ENCODE results near the gene TRIM21.
"Not testable (repeated sequence)": the region's sequence is repeated elsewhere in the genome, so short reads cannot be mapped to it uniquely, and the experiment has no call there.

The TRIM21 gene

GRCh38 chr11:4375431-4376140 lies 17.9 kb downstream of the TRIM21 start:
- ChIA-PET POLR2A (no interaction called here), CTCF (interaction anchor here (1.5 kb wide), 1 partner anchor 38 kb away, joined by 3 read pairs; no protein-coding TSS in a partner anchor)
- DNase-seq (ENCODE audit: extremely low spot score): no peak
- no peak for TF ChIP-seq CTCF (IDR thresholded peaks at IDR 0.05; ENCODE audit: control extremely low read depth, extremely low read depth, low read depth, missing control alignments)

GRCh38 chr11:4370166-4370565 lies 23.3 kb downstream of the TRIM21 start:
- ChIA-PET POLR2A (no interaction called here), CTCF (no interaction called here)
- TF ChIP-seq CTCF (IDR thresholded peaks at IDR 0.05; ENCODE audit: control extremely low read depth, extremely low read depth, low read depth, missing control alignments): no peak
- DNase-seq (ENCODE audit: extremely low spot score): no peak

GRCh38 chr11:4368286-4368685 lies 25.2 kb downstream of the TRIM21 start, which contains the start of gene OR52B4:
TSS of gene OR52B4 (minus strand) at chr11:4368386. CDS start at chr11:4368295, 91 bp downstream.
- no peak for TF ChIP-seq CTCF (IDR thresholded peaks at IDR 0.05; ENCODE audit: control extremely low read depth, extremely low read depth, low read depth, missing control alignments)
- no peak for DNase-seq (ENCODE audit: extremely low spot score)
- ChIA-PET CTCF (interaction anchor here (1.5 kb wide), 1 partner anchor 171 kb away, joined by 5 read pairs; no protein-coding TSS in a partner anchor), POLR2A (no interaction called here)

GRCh38 chr11:4348142-4348541 lies 45.4 kb downstream of the TRIM21 start:
- DNase-seq (ENCODE audit: extremely low spot score); POLR2A ChIA-PET; CTCF ChIA-PET: not testable (repeated sequence)

GRCh38 chr11:4345366-4345765 lies 48.1 kb downstream of the TRIM21 start:
- POLR2A ChIA-PET; DNase-seq (ENCODE audit: extremely low spot score); CTCF ChIA-PET: not testable (repeated sequence)
